ENCODE data around the gene CLCN3.
"Not testable (repeated sequence)": the region's sequence is repeated elsewhere in the genome, so short reads cannot be mapped to it uniquely, and the experiment has no call there.

The CLCN3 gene

DNA sequence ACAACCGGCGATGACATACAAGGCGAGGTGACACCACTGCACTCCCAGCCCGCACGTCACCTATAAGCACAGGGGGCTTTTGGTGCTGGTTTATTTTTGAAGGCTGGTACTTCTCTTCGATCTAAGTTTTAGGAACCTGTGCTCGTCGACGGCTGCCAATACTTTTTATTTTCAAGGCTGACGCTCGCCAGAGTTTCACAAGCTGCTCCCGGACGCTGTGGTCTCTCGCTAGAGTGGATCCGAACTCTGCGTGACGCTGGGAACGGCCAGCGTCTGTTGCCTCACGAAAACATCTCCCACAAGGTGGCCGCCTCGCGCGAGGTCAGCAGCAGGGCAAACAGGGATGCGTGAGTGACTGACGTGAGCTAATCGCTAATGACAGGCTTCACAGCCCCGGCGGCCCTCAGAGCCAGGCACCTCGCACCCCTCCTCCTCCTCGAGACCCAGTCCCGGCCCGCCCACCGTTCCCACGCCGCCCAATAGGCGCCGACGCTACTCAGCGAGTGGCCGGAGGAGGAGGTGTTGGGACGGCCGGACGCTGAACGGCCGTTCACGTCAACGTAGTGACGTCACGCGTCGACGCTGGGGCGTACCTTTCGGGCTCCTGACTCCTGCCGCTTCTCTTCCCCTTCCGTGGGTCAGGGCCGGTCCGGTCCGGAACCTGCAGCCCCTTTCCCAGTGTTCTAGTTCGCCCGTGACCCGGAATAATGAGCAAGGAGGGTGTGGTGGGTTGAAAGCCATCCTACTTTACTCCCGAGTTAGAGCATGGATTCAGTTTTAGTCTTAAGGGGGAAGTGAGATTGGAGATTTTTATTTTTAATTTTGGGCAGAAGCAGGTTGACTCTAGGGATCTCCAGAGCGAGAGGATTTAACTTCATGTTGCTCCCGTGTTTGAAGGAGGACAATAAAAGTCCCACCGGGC is at the start of gene CLCN3:
CLCN3 (plus strand) TSS at position 621 of the 922 bp plus-strand sequence. CDS start 15,351 bp downstream, outside the sequence.
- no peak for TF ChIP-seq CTCF (IDR thresholded peaks at IDR 0.05; ENCODE audit: low read length, missing control alignments)
- H3K4me3 ChIP-seq (replicated peaks; ENCODE audit: low read depth, low read length): peak within 1 kb of the TSS; percentile 95
- DNase-seq (ENCODE audit: low read depth): peak; percentile 98

DNA sequence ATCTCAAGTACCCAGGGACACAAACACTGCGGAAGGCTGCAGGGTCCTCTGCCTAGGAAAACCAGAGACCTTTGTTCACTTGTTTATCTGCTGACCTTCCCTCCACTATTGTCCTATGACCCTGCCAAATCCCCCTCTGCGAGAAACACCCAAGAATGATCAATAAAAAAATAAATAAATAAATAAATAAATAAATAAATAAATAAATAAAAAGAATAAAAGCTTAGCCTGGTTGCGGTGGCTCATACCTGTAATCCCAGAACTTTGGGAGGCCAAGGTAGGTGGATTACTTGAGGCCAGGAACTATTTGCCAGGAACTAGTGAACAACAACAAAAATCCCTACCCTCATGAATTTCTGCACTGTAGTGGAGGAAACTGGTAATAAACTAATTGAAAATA is 49.4 kb upstream of the CLCN3 start:
- not testable (repeated sequence) for H3K4me3 ChIP-seq (replicated peaks; ENCODE audit: low read depth, low read length); DNase-seq (ENCODE audit: low read depth)

- H3K4me3 ChIP-seq (replicated peaks; ENCODE audit: low read depth, low read length): no peak overlapping the region
- no peak for DNase-seq (ENCODE audit: low read depth)
Measured at GRCh38 chr4:169571435-169571834, 48.9 kb upstream of the CLCN3 start.

DNA sequence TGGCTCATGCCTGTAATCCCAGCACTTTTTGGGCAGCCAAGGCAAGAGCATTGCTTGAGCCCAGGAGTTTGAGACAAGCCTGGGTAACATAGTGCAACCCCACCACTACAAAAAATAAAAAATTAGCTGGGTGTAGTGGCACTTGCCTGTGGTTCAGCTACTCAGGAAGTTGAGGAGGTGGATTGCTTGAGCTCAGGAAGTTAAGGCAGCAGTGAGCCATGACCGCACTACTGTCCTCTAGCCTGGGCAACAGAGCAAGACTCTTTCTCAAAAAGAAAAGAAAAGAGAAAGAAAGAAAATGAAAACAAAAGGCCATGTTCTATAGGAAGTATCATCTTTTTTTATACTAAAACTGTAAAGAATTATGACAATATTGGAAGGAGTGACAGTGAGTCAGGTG is 46.5 kb upstream of the CLCN3 start:
- TF ChIP-seq CTCF (IDR thresholded peaks at IDR 0.05; ENCODE audit: low read length, missing control alignments): no peak
- no peak for DNase-seq (ENCODE audit: low read depth)
- H3K4me3 ChIP-seq (replicated peaks; ENCODE audit: low read depth, low read length): no peak overlapping the region

More at GRCh38 chr4:169571435-169571834, 48.9 kb upstream of the CLCN3 start:
- no peak for TF ChIP-seq CTCF (IDR thresholded peaks at IDR 0.05; ENCODE audit: low read length, missing control alignments)

- DNase-seq (ENCODE audit: low read depth): no peak
- no peak overlapping the region for H3K4me3 ChIP-seq (replicated peaks; ENCODE audit: low read depth, low read length)
- no peak for TF ChIP-seq CTCF (IDR thresholded peaks at IDR 0.05; ENCODE audit: low read length, missing control alignments)
Measured at GRCh38 chr4:169582203-169582602, 38.2 kb upstream of the CLCN3 start.

DNA sequence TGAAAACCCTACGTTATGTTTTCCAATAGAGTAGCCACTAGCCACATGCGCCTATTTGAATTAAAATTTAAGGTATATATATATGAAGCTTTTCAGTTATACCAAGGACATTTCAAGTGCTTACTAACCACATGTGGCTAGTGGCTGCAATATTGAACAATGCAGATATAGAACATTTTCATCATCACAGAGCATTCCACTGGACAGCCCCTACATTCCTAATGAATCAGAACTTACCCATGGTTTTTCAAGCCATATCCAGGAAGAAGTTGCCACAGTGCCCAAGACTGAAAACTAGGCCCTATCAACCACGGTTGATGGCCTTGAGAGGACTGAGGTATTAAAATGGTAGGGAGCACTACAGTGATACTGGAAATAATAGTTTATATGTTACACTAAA is 37.7 kb upstream of the CLCN3 start:
- H3K4me3 ChIP-seq (replicated peaks; ENCODE audit: low read depth, low read length): no peak overlapping the region
- peak; percentile 53 for DNase-seq (ENCODE audit: low read depth)
- TF ChIP-seq CTCF (IDR thresholded peaks at IDR 0.05; ENCODE audit: low read length, missing control alignments): no peak

DNA sequence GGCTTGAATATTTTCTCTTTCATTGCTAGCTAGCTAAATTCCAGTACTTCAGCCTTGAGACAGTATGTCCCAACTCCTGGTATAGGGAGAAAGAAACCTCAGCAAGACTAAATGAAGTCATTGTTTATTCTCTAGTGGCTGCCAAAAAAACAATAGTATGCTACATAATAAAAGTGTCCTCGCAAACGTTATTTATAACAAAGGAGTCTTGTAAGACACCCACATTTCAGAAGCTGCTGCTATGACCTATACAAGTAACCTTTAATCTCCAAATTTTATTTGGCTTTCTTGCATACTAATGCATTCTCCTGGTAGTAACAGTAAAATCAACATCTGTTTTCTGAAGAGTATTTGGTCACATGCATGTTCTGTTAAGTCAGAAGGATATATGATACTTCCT is 36.8 kb upstream of the CLCN3 start:
- no peak for TF ChIP-seq CTCF (IDR thresholded peaks at IDR 0.05; ENCODE audit: low read length, missing control alignments)
- peak; percentile 56 for DNase-seq (ENCODE audit: low read depth)
- H3K4me3 ChIP-seq (replicated peaks; ENCODE audit: low read depth, low read length): no peak overlapping the region
